CD4-positive, alpha-beta T cell treated with Interleukin-17A for 4 hours (primary cell): ENCODE measurements around the gene SDR42E2.
"Not testable (repeated sequence)": the region's sequence is repeated elsewhere in the genome, so short reads cannot be mapped to it uniquely, and the experiment has no call there.

Experiments
- DNase-seq: peaks from one replicate; pipeline ENCODE4 v3.0.0-alpha.2; 2020; ENCODE audit warnings: mixed read lengths

The SDR42E2 gene

DNA sequence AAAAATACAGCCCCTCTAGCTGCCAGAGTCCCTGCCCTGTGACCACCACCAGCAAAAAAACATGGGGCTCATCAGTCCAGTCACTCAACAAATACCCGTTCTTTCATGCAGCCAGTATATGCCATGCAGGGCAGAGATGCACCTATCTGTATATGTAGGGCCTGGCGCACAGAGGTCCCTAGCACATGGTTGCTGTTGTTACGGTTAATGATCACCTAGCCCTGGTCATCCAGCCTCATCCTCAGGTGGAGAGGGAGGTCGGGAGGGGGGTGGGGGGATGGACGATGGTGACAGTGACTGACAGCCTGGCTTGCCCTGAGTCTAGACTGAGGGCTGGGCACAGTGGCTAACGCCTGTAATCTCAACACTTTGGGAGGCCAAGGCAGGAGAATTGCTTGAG is 1.5 kb downstream of the SDR42E2 start:
- no peak for DNase-seq

DNA sequence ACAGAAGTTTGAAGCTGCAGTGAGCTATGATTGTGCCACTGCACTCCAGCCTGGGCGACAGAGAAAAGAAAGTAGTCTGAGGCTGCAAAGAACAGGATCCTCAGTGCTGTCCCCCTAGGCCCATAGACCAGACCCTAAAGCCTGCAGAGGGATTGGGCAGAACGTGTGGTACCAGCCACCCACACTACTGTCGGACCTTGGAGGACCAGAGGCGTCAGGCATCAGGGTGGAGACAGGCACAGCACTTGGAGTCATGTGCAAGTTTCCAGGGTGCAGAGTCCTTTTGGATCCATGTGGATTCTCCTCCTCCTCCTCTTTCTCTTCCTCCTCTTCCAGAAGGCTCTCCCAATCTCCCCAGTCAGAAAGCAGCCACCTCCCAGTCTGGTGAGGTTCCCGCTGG is 2.2 kb downstream of the SDR42E2 start:
- no peak for DNase-seq

DNA sequence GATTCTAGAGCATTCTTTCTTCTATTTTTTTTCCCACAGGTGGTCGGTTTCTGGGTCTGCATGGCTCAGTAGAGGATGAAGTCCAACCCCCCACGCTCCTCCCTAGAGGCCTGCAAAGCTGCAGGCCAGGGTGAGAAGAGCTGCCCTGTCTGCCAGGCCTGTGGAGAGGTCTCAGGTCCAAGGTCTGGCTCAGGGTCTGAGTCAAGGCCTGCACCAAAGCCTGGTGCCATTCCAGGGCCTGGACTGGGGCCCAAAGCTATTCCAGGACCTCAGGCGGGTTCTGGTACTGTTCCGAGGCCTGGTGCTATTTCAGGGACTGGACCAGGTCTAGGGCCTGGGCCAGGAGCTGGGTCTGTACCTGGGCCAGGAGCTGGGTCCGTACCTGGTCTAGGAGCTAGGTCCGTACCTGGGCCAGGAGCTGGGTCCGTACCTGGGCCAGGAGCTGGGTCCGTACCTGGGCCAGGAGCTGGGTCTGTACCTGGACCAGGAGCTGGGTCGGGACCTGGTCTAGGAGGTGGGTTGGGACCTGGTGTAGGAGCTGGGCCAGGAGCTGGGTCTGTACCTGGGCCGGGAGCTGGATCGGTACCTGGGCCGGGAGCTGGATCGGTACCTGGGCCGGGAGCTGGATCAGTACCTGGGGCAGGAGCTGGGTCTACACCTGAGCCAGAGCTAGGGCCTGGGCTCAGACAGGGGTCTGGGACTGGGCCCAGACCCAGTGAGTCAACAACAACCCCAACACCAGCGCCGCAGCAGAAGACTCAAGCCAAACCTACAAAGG is 3.4 kb downstream of the SDR42E2 start:
- no peak for DNase-seq

DNA sequence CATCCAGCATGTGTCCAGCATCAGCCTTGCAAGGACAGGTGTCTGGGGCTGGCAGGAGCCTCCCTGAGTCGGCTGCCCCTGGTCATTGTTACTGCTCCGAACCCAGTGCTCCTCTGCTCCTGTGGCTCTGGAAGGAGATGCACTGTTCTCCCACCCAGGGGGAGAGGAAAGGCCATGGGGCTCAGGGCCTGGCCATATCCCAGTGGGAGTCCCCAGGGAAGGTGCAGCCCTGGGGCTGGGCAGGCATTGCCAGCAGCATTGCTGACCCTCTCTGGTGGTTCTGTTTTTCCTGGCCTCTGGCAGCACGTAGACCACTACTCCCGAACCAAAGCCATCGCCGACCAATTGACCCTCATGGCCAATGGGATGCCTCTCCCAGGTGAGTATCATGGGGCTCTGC is 9.6 kb downstream of the SDR42E2 start:
- no peak for DNase-seq

DNA sequence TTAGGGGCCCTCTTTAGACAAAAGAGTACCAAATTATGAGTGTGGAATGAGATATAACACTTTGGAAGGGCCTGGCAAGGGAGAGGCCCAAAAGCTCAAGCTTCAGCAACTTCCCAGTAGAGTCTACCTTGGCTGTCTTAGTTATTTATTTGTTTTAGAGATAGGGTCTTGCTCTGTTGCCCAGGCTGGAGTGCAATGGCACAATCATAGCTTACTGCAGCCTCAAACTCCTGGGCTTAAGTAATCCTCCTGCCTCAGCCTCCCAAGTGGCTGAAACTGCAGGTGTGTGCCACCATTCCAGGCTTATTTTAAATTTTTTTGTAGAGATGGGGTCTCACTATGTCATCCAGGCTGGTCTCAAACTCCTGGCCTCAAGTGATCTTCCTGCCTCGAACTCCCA is 10.3 kb downstream of the SDR42E2 start:
- not testable (repeated sequence) for DNase-seq

DNA sequence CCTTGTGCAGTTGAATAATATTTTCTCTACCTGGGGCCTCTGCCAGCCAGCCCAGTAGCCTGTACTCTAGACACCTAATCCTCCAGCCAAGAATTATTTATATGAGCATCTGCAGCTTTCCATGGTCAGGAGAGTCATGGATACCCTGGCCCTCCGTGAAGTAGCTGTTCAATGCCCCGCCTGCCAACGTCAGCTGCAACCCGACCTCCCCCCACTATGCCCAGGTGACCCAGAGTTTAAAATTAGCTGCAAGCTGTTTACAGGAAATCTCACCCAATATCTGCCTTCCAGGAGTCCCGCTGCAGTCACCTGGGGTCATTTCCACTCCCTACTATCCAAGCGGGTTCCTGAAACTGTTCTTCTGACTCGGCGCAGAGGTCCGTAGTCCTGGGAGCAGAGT is 12.3 kb downstream of the SDR42E2 start:
- DNase-seq, result no peak

DNA sequence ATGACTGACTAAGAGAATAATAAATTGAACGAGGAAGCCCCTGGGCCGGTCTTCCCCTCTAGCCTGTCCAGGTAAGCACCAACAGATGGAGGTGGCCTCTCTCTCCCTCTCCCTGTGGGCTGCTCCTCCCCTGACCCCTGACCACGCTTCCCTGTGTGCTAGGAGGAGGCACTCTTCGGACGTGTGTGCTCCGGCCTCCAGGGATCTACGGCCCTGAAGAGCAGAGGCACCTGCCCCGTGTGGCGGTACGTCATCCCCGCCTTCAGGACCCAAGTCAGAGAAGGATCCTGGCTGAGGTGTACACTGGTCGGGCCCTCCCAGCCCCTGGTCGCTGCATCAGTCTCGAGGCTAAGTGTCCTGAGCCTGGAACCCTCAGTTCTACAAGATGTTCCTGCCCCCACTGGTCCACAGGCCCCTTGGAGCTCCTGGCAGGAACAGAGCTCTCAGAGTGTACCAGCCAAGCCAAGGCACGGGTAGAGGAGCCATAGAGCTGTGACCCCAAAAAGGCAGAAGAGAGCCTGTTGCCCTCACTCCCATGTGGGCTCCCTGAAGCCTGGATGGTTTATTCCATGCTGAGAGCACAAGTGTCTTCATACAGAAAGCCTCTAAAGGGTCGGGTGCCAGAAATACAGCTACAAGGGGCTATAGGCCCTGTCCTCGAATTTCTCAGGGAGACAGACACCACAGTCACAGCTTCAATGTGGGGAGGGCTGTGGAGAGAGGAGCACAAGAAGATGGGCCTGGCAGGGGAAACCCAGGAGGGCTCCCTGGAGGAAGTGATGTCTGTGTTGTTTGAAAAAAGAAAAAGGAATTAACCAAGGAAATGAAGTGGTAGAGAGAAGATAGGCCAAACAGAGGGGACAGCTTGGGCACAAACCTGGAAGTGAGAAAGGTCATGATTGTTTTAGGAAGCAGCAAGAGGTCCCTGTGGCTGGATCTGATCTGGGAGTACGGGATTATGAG is 15.9 kb downstream of the SDR42E2 start:
- no peak for DNase-seq

DNA sequence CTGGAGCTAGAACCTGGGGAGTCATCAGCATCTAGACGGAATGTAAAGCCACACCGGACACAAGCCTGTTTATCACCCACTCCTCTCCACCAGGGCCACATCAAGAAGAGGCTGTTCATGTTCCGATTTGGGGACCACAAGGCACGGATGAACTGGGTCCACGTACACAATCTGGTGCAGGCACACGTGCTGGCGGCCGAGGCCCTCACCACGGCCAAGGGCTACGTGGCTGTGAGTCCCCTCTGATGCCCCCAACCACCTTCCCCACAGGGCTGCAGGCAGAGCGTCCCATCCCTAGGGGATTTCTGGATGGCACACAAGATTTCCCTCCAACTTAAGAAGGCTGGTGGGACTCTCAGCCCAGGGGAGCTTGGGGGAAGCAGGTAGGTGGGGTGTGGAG is 19.1 kb downstream of the SDR42E2 start:
- DNase-seq, result no peak

DNA sequence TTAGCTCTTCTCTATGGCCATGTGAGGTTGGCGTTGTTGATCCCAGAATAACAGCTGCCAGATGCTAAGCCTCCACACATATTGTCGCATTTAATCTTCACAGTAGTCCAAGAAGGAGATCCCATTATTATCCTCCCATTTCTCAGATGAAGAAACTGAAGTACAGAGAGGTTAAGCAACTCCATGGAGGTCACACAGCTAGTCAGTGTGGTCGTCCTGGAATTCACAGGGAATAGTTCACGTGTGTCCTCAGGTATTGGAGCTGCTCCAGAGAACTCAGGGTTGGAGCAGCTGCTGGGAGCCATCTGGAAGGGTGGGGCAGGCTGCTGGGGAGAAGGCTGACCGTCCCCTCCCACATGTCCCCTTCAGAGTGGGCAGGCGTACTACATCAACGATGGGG is 19.5 kb downstream of the SDR42E2 start:
- no peak for DNase-seq

DNA sequence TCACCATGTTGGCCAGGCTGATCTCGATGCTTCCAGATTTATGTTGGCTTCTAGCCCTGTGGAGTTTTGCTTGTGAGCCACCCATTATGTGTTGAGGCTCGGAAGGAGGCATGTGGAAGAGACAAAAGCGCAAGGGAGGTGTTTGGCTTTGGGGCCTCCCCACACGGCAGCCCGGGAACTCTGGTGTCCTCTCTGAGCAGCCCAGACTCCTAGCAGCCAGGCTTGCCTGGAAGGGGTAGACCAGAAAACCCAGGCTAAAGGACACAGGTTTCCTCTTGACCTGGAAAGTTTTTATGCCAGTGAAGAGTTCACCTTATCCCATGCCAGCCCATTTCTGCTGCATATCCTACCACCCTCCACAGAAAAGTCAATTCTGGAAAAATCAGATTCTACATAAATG is 21.0 kb downstream of the SDR42E2 start:
- no peak for DNase-seq

DNA sequence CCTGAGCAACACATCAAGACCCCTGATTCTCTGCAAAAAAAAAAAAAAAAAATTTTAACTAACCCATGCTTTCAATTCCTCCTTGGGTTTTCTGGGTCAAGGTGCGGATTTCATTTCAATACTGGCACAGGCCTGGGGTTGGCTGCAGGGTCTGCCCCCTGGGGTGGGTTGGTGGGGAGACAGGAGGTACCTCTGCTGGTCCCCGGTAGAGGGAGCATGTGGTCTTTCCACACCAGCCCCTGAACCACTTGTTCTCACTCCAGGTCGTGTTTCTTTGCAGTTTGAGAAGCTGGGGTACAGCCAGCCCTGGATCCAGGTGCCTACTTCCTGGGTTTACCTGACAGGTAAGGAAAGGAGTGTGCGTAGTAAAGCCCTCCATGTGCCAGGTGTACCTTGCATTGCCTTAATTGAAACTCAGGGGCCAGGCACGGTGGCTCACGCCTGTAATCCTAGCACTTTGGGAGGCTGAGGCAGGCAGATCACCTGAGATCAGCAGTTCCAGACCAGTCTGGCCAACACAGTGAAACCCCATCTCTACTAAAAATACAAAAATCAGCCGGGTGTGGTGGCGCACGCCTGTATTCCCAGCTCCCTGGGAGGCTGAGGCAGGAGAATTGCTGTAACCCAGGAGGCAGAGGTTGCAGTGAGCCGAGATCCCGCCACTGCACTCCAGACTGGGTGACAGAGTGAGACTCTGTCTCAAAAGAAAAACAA is 21.8 kb downstream of the SDR42E2 start:
- peak; percentile 40 for DNase-seq

DNA sequence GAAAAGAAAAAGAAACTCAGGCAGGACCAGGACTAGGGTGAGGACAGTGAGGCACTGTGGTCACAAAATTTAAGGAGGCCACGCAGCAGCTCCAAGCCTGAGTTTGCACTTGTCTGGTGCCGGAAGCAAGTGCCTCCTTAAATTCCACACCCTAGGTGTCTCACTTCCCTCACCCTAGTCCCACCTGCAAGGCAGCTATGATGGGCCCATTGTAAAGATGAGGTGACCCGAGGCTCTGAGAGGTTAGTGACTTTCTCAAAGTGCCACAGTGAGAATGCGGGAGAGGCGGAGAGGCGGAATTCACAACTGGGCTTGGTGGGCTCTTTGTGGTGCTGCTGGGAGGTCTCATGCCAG is 22.3 kb downstream of the SDR42E2 start:
- DNase-seq, result no peak

DNA sequence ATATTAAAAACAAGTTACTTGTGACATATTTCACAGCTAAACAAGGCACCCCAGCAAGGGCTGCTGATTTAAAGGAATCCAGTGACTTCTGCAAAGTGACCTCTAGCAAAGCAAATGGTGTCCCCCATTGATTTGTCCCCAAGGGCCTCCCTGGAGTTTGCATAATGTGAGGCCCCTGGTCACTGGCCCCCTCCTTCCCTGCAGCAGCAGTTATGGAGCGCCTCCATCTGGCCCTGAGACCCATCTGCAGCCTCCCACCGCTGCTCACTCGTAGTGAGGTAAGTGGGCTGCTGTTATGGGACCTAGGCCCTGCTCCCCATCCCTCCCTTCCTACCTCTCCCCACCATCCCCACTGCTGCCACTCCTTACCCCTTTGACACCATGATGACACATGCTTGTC is 24.2 kb downstream of the SDR42E2 start:
- DNase-seq, result no peak

DNA sequence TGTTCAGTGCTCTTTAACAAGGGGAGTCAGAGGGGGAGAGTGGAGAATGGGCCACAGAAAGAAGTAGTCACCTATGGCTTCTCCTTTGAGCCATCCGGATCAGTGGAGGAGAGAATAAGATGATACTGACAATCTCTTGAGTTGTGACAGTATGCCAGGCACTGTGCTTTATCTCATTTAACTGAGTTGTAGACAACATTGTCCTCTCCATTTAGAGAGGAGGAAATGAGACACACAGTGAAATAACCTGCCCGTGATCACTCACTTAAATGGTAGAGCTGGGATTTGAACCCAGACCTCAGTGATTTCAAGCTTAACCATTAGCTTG is 25.9 kb downstream of the SDR42E2 start:
- DNase-seq, result no peak

DNA sequence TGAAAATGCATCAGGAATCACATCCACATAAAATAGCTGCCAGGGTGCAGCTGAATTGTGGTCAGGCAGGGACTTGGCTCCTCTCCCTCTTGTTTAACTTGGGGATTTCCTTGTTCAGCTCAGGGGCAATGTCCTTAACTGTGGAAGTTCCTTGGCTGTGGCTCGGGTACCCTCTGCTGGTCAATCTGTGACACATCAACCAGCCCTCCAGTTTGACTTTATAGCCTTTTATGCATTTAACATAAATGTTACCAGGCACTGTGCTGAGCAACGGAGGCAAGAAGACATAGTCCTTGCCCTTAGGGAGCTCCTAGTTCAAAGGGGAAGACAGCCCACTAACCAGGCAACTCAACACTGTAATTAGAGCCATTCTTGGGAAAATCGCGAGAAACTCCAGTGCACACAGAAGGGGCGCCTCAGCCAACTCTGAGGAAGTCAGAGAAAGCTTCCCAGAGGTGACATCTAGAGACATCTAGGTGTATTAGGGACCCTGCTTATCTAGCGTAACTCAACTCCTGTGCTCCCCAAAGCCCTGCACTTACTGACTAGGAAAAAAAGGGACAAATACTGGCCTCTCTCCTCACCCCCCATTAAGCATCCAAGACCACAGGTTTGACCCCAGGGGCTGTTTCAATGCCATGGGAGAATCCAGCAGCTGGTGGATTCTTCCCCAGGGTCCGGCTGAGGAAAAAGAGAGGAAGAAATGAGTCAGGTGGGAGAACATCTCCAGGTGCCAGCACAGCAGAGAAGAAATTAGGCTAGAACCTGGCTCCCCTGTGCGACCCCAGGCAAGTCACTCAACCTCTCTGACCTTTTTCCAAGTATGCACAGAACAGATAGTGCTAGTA is 26.5 kb downstream of the SDR42E2 start:
- peak; percentile 76 for DNase-seq

DNA sequence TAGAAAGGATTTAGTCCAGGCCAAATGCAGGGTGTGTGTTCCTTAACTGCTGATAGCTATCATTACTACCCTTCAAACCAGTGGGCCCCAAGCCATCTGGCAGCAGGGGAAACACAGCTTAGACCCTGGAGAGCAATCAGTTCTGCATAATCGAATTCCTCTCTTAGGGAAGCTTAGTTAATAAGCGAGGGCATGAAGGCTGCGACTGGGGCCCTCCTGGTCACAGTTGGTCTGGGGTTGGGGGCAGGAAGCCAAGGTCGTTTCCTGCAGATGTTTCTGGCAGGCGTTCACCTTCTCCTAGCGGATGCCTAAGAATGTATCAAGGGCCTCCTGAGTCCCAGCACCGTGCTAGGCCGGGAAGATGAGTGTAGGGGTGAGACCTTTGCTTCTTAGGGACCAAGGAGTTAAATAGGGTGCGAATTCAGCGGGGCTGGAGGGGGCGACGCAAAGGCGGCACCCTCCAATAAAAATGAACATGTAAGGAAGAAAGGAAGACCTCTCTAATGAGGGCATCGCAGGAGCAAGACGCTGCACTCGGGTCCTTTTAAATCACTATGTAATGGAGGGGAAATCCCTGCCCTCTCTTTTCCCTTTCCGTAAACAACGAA is 27.3 kb downstream of the SDR42E2 start:
- peak; percentile 54 for DNase-seq

DNA sequence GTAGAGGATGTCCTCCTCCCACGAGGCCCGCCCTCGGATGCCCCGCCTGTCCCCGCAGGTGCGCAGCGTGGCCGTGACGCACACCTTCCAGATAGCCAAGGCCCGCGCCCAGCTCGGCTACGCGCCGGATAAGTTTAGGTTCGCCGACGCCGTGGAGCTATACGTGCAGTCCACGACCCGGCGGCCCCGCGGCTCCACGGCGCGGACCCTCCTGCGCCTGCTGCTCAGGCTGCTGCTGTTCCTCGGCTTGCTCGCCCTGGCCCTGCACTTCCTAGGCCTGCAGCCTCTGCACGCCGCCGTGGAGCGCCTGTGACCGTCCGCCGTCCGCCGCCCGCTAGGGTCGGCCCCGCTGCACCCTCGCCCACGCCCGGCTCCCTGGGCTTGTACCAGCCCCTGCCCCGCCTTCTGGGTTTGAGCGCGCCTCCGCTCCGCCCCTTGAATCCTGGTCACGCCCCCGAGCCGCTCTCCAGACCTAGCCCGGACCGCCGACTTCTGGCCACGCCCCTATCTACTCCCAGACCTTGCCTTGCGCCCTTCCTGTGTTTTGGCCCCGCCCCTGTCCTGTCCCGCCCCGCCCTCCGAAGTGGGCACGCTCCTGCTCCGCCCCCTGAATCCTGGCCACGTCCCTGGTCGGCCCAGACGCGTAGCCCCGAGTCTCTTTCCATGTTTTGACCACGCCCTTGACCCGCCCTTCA is 27.9 kb downstream of the SDR42E2 start:
- peak; percentile 100 for DNase-seq

DNA sequence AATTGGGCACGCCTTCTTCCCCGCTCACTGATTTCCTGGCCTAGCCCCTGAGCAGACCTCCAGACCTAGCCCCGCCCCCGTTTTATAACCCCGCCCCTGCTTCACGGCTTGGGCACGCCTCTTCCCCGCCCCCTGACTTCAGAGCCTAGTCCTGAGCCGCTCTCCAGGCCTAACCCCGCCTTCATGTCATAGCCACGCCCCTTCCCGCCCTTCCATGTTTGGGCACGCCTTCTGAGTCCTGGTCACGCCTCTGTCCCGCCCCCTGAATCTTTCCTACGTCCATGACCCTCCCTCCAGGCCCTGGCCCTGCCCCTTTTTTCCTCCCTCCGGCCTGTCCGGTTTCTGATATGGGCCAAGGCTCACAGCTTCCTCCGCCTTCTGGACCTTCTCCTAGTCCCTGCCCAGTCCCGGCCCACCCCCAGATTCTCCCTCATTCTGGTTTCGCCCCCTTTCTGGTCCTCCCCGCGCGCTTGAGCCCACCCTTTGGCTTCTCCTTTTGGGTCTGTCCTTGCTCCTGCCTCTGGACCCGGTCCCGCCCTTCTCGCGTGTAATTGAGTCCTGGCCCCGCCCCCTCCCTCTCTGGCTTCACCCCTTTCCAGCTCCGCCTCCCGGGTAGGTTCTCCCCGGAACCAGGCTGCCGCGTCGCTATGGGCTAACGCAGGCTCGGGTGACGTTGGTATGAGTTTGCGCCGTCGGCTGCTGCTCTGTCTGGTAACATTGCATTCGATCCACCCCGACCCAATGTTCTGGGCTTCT is 28.6 kb downstream of the SDR42E2 start:
- peak; percentile 100 for DNase-seq

DNA sequence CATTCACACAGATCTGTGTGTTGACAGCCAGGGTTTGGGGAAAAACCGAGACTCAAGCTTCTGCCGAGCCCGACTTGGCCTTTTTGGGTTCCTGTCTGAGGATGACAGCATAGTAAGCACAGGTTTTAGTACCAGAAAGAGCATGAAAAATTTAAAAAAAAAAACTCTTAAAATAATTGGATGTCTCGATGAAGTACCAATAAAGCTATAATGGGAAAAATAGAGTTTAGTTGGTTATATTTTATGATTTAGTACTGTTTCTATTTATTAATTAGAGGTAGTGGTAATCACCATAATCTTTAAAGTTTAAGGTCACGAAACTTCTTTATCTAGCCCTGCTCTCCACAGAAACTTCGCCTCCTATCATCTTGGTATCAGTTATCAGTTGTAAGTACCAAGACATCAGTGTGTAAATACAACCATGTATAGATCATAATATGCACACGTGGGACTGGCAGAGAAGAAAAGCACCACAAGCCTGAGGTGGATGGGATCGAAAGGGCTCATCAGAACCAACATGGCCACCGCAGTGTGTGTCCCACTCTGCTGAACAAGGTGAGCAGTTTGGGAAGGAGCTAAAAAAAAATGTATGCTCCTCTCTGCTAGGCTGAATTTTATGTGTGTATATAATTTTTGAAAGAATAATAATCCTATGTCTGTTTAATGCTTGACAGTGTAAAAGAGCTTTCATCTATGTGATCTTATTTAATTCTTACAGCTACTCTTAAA is 29.4 kb downstream of the SDR42E2 start:
- peak; percentile 46 for DNase-seq
